BE2C (cell line): ENCODE results near the gene CCL28.

Experiments used
- DNase-seq: peaks from one replicate; pipeline ENCODE4 v3.0.0-alpha.2; 2020
- H3K27me3 ChIP-seq: fragments of 250-450 bp; sonication (Bioruptor Pico); 2 replicates; pipeline ENCODE4 v1.5.1; 2020; ENCODE audit warnings: mild to moderate bottlenecking
- H3K36me3 ChIP-seq: fragments of 250-450 bp; sonication (Bioruptor Pico); 2 replicates; pipeline ENCODE4 v1.5.1; 2020; ENCODE audit warnings: mild to moderate bottlenecking
- H3K4me1 ChIP-seq: fragments of 250-450 bp; sonication (Bioruptor Pico); 2 replicates; pipeline ENCODE4 v1.5.1; 2020
- H3K4me3 ChIP-seq: 2 replicates; pipeline ENCODE4 v1.5.1; 2011; ENCODE audit warnings: low read depth, low read length
- H3K9me3 ChIP-seq: fragments of 250-450 bp; sonication (Bioruptor Pico); 2 replicates; pipeline ENCODE4 v1.5.1; 2020
- CTCF ChIP-seq: IDR thresholded peaks from 2 replicates; pipeline ENCODE4 v1.5.1; 2012; ENCODE audit warnings: mild to moderate bottlenecking, low read depth, low read length

The CCL28 gene

GRCh38 chr5:43354774-43355173 is 57.4 kb downstream of the CCL28 start:
- TF ChIP-seq CTCF: no peak
- peaks cover 6% of the 10 kb centered on the region for H3K27me3 ChIP-seq
- no peaks in the 10 kb centered on the region for H3K4me1 ChIP-seq
- no peaks in the 10 kb centered on the region for H3K36me3 ChIP-seq
- H3K9me3 ChIP-seq: no peaks in the 10 kb centered on the region
- no peak overlapping the region for H3K4me3 ChIP-seq
- no peak for DNase-seq

DNA sequence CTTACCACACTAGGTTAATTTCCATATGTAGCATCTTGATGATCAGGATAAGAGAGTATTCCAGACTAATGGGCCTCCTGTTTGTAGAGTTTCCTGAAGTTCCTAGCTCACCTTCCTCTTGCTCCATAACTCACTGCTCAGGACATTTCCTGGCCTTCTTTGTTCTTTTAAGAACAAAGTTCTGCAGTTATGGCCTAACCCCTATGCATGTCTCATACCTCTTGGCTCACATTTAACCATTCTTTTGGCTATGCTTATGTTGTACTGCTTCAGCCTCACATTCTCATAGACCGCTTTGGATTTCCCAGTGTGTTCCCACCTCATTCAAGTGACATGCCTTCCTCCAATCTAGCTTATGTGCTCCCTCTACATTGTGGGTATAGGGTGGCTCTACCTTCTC is 58.5 kb downstream of the CCL28 start:
- Histone ChIP-seq H3K9me3 (no peaks in the 10 kb centered on the region), H3K36me3 (no peaks in the 10 kb centered on the region), H3K4me1 (no peaks in the 10 kb centered on the region), H3K27me3 (peaks cover 6% of the 10 kb centered on the region), H3K4me3 (no peak overlapping the region)
- DNase-seq: no peak
- TF ChIP-seq CTCF: no peak

- DNase-seq: no peak
- H3K9me3 ChIP-seq: no peaks in the 10 kb centered on the region
- H3K4me1 ChIP-seq: no peaks in the 10 kb centered on the region
- H3K36me3 ChIP-seq: no peaks in the 10 kb centered on the region
- no peak for TF ChIP-seq CTCF
- H3K27me3 ChIP-seq: peaks cover 6% of the 10 kb centered on the region
- no peak overlapping the region for H3K4me3 ChIP-seq
These were observed 59.3 kb downstream of the CCL28 start for GRCh38 chr5:43352915-43353314.

GRCh38 chr5:43352131-43352530 is 60.1 kb downstream of the CCL28 start:
- Histone ChIP-seq H3K27me3 (peaks cover 6% of the 10 kb centered on the region), H3K4me1 (no peaks in the 10 kb centered on the region), H3K9me3 (no peaks in the 10 kb centered on the region), H3K36me3 (no peaks in the 10 kb centered on the region), H3K4me3 (no peak overlapping the region)
- no peak for DNase-seq
- TF ChIP-seq CTCF: no peak

GRCh38 chr5:43348861-43349363 is 63.3 kb downstream of the CCL28 start:
- no peaks in the 10 kb centered on the region for H3K36me3 ChIP-seq
- H3K9me3 ChIP-seq: no peaks in the 10 kb centered on the region
- DNase-seq: no peak
- TF ChIP-seq CTCF: no peak
- peaks cover 6% of the 10 kb centered on the region for H3K27me3 ChIP-seq
- H3K4me1 ChIP-seq: no peaks in the 10 kb centered on the region
- no peak overlapping the region for H3K4me3 ChIP-seq

GRCh38 chr5:43348207-43348606 is 64.0 kb downstream of the CCL28 start:
- no peak for DNase-seq
- no peaks in the 10 kb centered on the region for H3K9me3 ChIP-seq
- H3K4me1 ChIP-seq: no peaks in the 10 kb centered on the region
- H3K36me3 ChIP-seq: no peaks in the 10 kb centered on the region
- TF ChIP-seq CTCF: no peak
- H3K27me3 ChIP-seq: peaks cover 6% of the 10 kb centered on the region; the same call in 1 of the 2 replicates
- H3K4me3 ChIP-seq: no peak overlapping the region
